HG03066 (cell line): ENCODE measurements around the gene RASA3.
"Not testable (repeated sequence)": the region's sequence is repeated elsewhere in the genome, so short reads cannot be mapped to it uniquely, and the experiment has no call there.

Experiments
- ATAC-seq: cut with Tn5 transposase; IDR thresholded peaks from one replicate; pipeline ENCODE4 v1.9.1; 2021; ENCODE audit warnings: low read depth; ENCODE audit not compliant: unreplicated experiment

The RASA3 gene

GRCh38 chr13:114103801-114104654 lies 28.4 kb downstream of the RASA3 start:
- ATAC-seq: no peak

- ATAC-seq: not testable (repeated sequence)
Observed at GRCh38 chr13:114103289-114103621, 29.2 kb downstream of the RASA3 start.

- no peak for ATAC-seq
Observed at GRCh38 chr13:114102521-114103288, 29.7 kb downstream of the RASA3 start.

GRCh38 chr13:114102131-114102520 lies 30.3 kb downstream of the RASA3 start:
- ATAC-seq: no peak

- no peak for ATAC-seq
Observed at GRCh38 chr13:114101358-114102130, 30.9 kb downstream of the RASA3 start.

- no peak for ATAC-seq
Observed at GRCh38 chr13:114100446-114101357, 31.7 kb downstream of the RASA3 start.

GRCh38 chr13:114099918-114100445 lies 32.4 kb downstream of the RASA3 start:
- no peak for ATAC-seq

- no peak for ATAC-seq
Observed at GRCh38 chr13:114099191-114099590, 33.2 kb downstream of the RASA3 start.

GRCh38 chr13:114098689-114099056 lies 33.8 kb downstream of the RASA3 start:
- not testable (repeated sequence) for ATAC-seq

- ATAC-seq: no peak
Observed at GRCh38 chr13:114097893-114098688, 34.3 kb downstream of the RASA3 start.

- no peak for ATAC-seq
Observed at GRCh38 chr13:114097212-114097892, 35.1 kb downstream of the RASA3 start.

GRCh38 chr13:114096811-114097211 lies 35.6 kb downstream of the RASA3 start:
- ATAC-seq: no peak

- ATAC-seq: no peak
Observed at GRCh38 chr13:114096031-114096485, 36.4 kb downstream of the RASA3 start.

- ATAC-seq: no peak
Observed at GRCh38 chr13:114095486-114095885, 36.9 kb downstream of the RASA3 start.

- no peak for ATAC-seq
Observed at GRCh38 chr13:114093118-114093517, 39.3 kb downstream of the RASA3 start.

GRCh38 chr13:114092468-114092867 lies 40.0 kb downstream of the RASA3 start:
- ATAC-seq: no peak

- ATAC-seq: no peak
Observed at GRCh38 chr13:114090476-114090875, 41.9 kb downstream of the RASA3 start.

- ATAC-seq: no peak
Observed at GRCh38 chr13:114089751-114090400, 42.5 kb downstream of the RASA3 start.
